GM06990 (cell line): ENCODE data around the gene WWC2.
A peak's percentile ranks its signal among the peaks of the same experiment; 100 is the strongest.

Source experiments
- DNase-seq: peaks from one replicate; pipeline ENCODE4 v3.0.0-alpha.2; 2011; ENCODE audit not compliant: insufficient read length; ENCODE audit errors: extremely low read depth
- H3K27me3 ChIP-seq: replicated peaks from 2 replicates; pipeline ENCODE4 v1.6.0; 2011; ENCODE audit warnings: low read length; ENCODE audit not compliant: control insufficient read depth, insufficient read depth
- H3K36me3 ChIP-seq: 2 replicates; pipeline ENCODE4 v1.5.1; 2011; ENCODE audit warnings: low read length; ENCODE audit not compliant: control insufficient read depth, insufficient read depth
- H3K4me3 ChIP-seq: replicated peaks from 2 replicates; pipeline ENCODE4 v1.5.1; 2011; ENCODE audit warnings: low read depth, mild to moderate bottlenecking, control low read depth, low read length
- CTCF ChIP-seq: IDR thresholded peaks from 2 replicates; pipeline ENCODE4 v1.5.1; 2011; ENCODE audit warnings: low read length, control low read depth, mild to moderate bottlenecking, inconsistent platforms; ENCODE audit not compliant: insufficient read depth, poor library complexity, severe bottlenecking

The WWC2 gene

DNA sequence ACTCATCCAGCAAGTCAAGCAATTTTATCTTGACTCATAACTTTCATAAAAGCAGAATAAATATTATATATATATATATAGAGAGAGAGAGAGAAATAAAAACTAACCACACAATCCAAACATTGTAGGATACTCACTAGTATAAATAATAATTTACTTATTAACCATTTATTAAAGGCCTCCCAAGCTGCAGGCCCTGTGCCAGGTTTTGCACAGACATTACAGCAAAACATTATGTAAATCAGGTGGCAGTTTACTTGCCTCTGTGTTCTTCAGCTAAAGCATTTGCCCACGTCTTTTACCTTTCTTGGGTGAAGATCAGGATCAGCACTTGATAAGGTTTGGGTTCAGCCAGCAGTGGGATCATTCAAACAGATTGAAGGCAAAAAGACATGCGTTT is 145.4 kb downstream of the WWC2 start:
- Histone ChIP-seq H3K4me3 (no peak overlapping the region), H3K27me3 (no peaks in the 10 kb centered on the region), H3K36me3 (no peaks in the 10 kb centered on the region)
- no peak for TF ChIP-seq CTCF
- DNase-seq = no peak

GRCh38 chr4:183248201-183248600 is 149.1 kb downstream of the WWC2 start:
- H3K4me3 ChIP-seq = no peak overlapping the region
- TF ChIP-seq CTCF = no peak
- H3K36me3 ChIP-seq = no peaks in the 10 kb centered on the region
- H3K27me3 ChIP-seq = no peaks in the 10 kb centered on the region
- no peak for DNase-seq

GRCh38 chr4:183249854-183250253 is 150.8 kb downstream of the WWC2 start:
- H3K4me3 ChIP-seq = no peak overlapping the region
- no peaks in the 10 kb centered on the region for H3K36me3 ChIP-seq
- TF ChIP-seq CTCF = peak; percentile 29
- no peak for DNase-seq
- H3K27me3 ChIP-seq = no peaks in the 10 kb centered on the region

DNA sequence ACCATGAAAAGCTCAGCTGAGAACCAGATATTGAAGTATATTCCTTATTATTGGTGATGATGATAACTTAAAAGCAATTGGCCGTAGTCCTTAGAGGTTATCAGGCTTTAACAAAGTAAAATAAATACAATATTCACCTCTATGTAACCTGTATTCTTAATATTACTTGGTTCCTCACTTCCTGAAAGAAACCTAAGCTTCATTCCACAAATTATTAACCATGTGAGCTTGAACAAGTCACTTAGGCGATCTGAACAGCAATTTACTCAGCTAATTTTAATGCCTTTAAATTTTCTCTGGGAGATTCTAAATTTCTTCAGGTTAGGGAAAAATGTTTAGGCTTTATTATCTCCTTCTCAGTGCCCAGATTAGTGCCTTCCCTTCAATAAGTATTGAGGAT is 151.8 kb downstream of the WWC2 start:
- no peak for DNase-seq
- no peaks in the 10 kb centered on the region for H3K36me3 ChIP-seq

GRCh38 chr4:183252959-183253358 is 153.9 kb downstream of the WWC2 start:
- no peaks in the 10 kb centered on the region; the same call in none of the 2 replicates for H3K27me3 ChIP-seq
- TF ChIP-seq CTCF = no peak
- no peak for DNase-seq
- no peaks in the 10 kb centered on the region for H3K36me3 ChIP-seq
- no peak overlapping the region for H3K4me3 ChIP-seq

More for the DNA sequence above, 151.8 kb downstream of the WWC2 start:
- H3K4me3 ChIP-seq = no peak overlapping the region
- H3K27me3 ChIP-seq = no peaks in the 10 kb centered on the region
- TF ChIP-seq CTCF = no peak

- Histone ChIP-seq H3K27me3 (no peaks in the 10 kb centered on the region; the same call in none of the 2 replicates), H3K36me3 (no peaks in the 10 kb centered on the region)
These were observed 154.4 kb downstream of the WWC2 start for GRCh38 chr4:183253451-183253850.

More at GRCh38 chr4:183253451-183253850, 154.4 kb downstream of the WWC2 start:
- DNase-seq = no peak
- TF ChIP-seq CTCF = no peak
- H3K4me3 ChIP-seq = no peak overlapping the region
